HG03039 (cell line): ENCODE results near the gene CLDN4.
"Not testable (repeated sequence)": the region's sequence is repeated elsewhere in the genome, so short reads cannot be mapped to it uniquely, and the experiment has no call there.

Source experiments
- ATAC-seq: cut with Tn5 transposase; IDR thresholded peaks from one replicate; pipeline ENCODE4 v1.9.1; 2021; ENCODE audit warnings: mild to moderate bottlenecking, moderate library complexity; ENCODE audit not compliant: unreplicated experiment

CLDN4 gene

GRCh38 chr7:73842067-73842976, 11.5 kb downstream of the CLDN4 start, which contains the start of gene METTL27:
METTL27 (minus strand) TSS chr7:73842516; CDS start chr7:73842140, 376 bp downstream.
- peak; percentile 90 for ATAC-seq

- no peak for ATAC-seq
Observed at GRCh38 chr7:73844131-73844547, 13.3 kb downstream of the CLDN4 start.

GRCh38 chr7:73844848-73845460, 14.2 kb downstream of the CLDN4 start:
- no peak for ATAC-seq

- not testable (repeated sequence) for ATAC-seq
Observed at GRCh38 chr7:73845701-73846195, 15.0 kb downstream of the CLDN4 start.

- no peak for ATAC-seq
Observed at GRCh38 chr7:73847941-73848723, 17.3 kb downstream of the CLDN4 start.

- no peak for ATAC-seq
Observed at GRCh38 chr7:73850781-73851207, 20.0 kb downstream of the CLDN4 start.

- peak; percentile 74 for ATAC-seq
Observed at GRCh38 chr7:73851410-73852338, 20.9 kb downstream of the CLDN4 start.

- no peak for ATAC-seq
Observed at GRCh38 chr7:73852500-73852899, 21.7 kb downstream of the CLDN4 start.

- no peak for ATAC-seq
Observed at GRCh38 chr7:73856941-73857340, 26.1 kb downstream of the CLDN4 start.

- no peak for ATAC-seq
Observed at GRCh38 chr7:73858807-73859206, 28.0 kb downstream of the CLDN4 start.

GRCh38 chr7:73860859-73861258, 30.1 kb downstream of the CLDN4 start, which contains the start of gene TMEM270:
TMEM270 (plus strand) TSS chr7:73861159; CDS start chr7:73861195, 36 bp downstream.
- ATAC-seq: no peak

GRCh38 chr7:73861305-73861704, 30.5 kb downstream of the CLDN4 start:
- ATAC-seq: no peak

- ATAC-seq: no peak
Observed at GRCh38 chr7:73864981-73865711, 34.4 kb downstream of the CLDN4 start.

- no peak for ATAC-seq
Observed at GRCh38 chr7:73865738-73866445, 35.1 kb downstream of the CLDN4 start.

GRCh38 chr7:73866446-73866767, 35.6 kb downstream of the CLDN4 start:
- no peak for ATAC-seq

- ATAC-seq: no peak
Observed at GRCh38 chr7:73869011-73869798, 38.4 kb downstream of the CLDN4 start.

- no peak for ATAC-seq
Observed at GRCh38 chr7:73870041-73870492, 39.3 kb downstream of the CLDN4 start.
